ENCODE results near the gene SH2D4B. TPM values are rescaled to one million over a fixed set of nuclear protein-coding genes. Genes with fewer than 3 reads are reported as not detected.

SH2D4B gene
- total RNA-seq, 1 experiment from 2014 or later, result 0.07 TPM

- H4K20me1 ChIP-seq (ENCODE audit: control insufficient read depth, insufficient read depth, insufficient read length), result no peaks in the 10 kb centered on the region
- H2BK12ac ChIP-seq (ENCODE audit: insufficient read length, low read depth, low read length), result no peak overlapping the region
- H3K9me3 Mint-ChIP-seq, result no peaks in the 10 kb centered on the region; a peak in 1 of 5 replicates
- no peak overlapping the region for H3K4ac ChIP-seq (ENCODE audit: low read depth, low read length)
- H3K9ac ChIP-seq (ENCODE audit: extremely low read depth, insufficient read length, low read length), result no peak overlapping the region
- H3K79me2 ChIP-seq (ENCODE audit: insufficient read depth, low read length), result no peaks in the 10 kb centered on the region
- DNase-seq, result no peak
- peaks cover 12% of the 10 kb centered on the region for H3K27me3 Mint-ChIP-seq (ENCODE audit: low read depth)
- no peak overlapping the region for H2BK120ac ChIP-seq (ENCODE audit: low read depth, low read length, poor library complexity, severe bottlenecking)
- H3K36me3 Mint-ChIP-seq (ENCODE audit: insufficient read depth in 1 of 3, low read depth in 3 of 3), result peaks cover 0 to 3% (median 0%) of the 10 kb centered on the region in 3 experiments; a peak in 1 of 7 replicates
- H3K9me3 ChIP-seq (ENCODE audit: control insufficient read depth, low read depth, low read length), result no peaks in the 10 kb centered on the region
- no peak overlapping the region for H2AK5ac ChIP-seq (ENCODE audit: insufficient read length, low read length)
- no peak overlapping the region for H4K8ac ChIP-seq (replicated peaks; ENCODE audit: insufficient read length, low read depth, low read length)
- TF ChIP-seq CTCF (conservative IDR thresholded peaks at IDR 0.05), result no peak
- H2BK20ac ChIP-seq (ENCODE audit: low read depth, low read length, poor library complexity, severe bottlenecking), result no peak overlapping the region
- no peak overlapping the region for H3K4me2 ChIP-seq (ENCODE audit: insufficient read depth, insufficient read length, low read length)
- no CpG with 5 or more reads among the region's 6 CpGs for WGBS (ENCODE audit: extremely low coverage, insufficient read length, low lambda C conversion rate)
- no peaks in the 10 kb centered on the region for H3K79me1 ChIP-seq (ENCODE audit: insufficient read depth, low read depth, low read length, poor library complexity, severe bottlenecking)
- no peak overlapping the region for H3K23ac ChIP-seq (ENCODE audit: insufficient read length, low read depth, low read length)
- H3K4me3 Mint-ChIP-seq, result no peak overlapping the region
- no peak overlapping the region for H2BK15ac ChIP-seq (ENCODE audit: low read depth, low read length)
- no peak overlapping the region for H3T11ph ChIP-seq (ENCODE audit: low read length)
- no peak overlapping the region for H3K27ac ChIP-seq (ENCODE audit: insufficient read length, low read depth, low read length)
- no peak overlapping the region for H3K27ac Mint-ChIP-seq
- no peak overlapping the region for H3K14ac ChIP-seq (ENCODE audit: insufficient read depth, low read length)
- H2AFZ ChIP-seq (ENCODE audit: low read length), result no peak overlapping the region
- H3K27me3 ChIP-seq (ENCODE audit: insufficient read depth, low read length), result no peaks in the 10 kb centered on the region
- no peaks in the 10 kb centered on the region; the same call in 1 of the 2 replicates for H3K4me1 ChIP-seq (ENCODE audit: insufficient read depth, low read length)
- H3K18ac ChIP-seq (ENCODE audit: insufficient read length, low read depth, low read length), result no peak overlapping the region
- no peak overlapping the region for H3K56ac ChIP-seq (ENCODE audit: insufficient read length, low read depth, low read length)
- no peaks in the 10 kb centered on the region for H3K23me2 ChIP-seq (ENCODE audit: insufficient read length, low read depth, low read length, poor library complexity, severe bottlenecking)
- H3K4me1 Mint-ChIP-seq, result peaks cover 0 to 5% of the 10 kb centered on the region in 2 experiments; a peak in 3 of 4 replicates
- H4K91ac ChIP-seq (ENCODE audit: insufficient read length, low read depth, low read length), result no peak overlapping the region
- no peak overlapping the region for H2BK5ac ChIP-seq (ENCODE audit: insufficient read length, low read length)
- H4K5ac ChIP-seq (ENCODE audit: insufficient read length, low read depth, low read length), result no peak overlapping the region
Measured at GRCh38 chr10:80611481-80612185, 73.9 kb downstream of the SH2D4B start.
